GM20000 (cell line): ENCODE measurements around the gene TRIP12.
"Not testable (repeated sequence)": the region's sequence is repeated elsewhere in the genome, so short reads cannot be mapped to it uniquely, and the experiment has no call there.

Experiments used
- DNase-seq: peaks from one replicate; pipeline ENCODE4 v3.0.0; 2012; ENCODE audit warnings: low spot score
- TF ChIP-seq, protein P1 (sequence below): IDR thresholded peaks from 2 replicates; pipeline ENCODE4 v1.5.1; 2012; ENCODE audit warnings: mild to moderate bottlenecking, control low read depth; ENCODE audit errors: extremely low read depth, missing control alignments

Gene TRIP12

DNA sequence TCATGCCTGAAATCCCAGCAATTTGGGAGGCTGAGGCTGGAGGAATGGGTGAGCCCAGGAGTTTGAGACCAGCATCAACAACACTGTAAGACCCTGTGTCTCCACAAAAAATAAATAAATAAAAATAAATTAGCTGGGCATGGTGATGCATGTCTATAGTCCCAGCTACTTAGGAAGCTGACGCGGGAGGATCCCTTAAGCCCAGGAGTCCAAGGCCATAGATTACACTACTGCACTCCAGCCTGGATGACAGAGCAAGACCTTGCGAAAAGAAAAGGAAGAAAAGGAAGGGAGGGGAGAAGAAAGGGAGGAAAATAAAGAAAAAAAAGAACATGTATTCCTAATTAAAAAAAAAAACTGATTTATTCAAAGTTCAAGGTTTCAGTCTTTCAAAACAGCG lies 78.2 kb downstream of the TRIP12 start:
- TF ChIP-seq, protein P1, sequence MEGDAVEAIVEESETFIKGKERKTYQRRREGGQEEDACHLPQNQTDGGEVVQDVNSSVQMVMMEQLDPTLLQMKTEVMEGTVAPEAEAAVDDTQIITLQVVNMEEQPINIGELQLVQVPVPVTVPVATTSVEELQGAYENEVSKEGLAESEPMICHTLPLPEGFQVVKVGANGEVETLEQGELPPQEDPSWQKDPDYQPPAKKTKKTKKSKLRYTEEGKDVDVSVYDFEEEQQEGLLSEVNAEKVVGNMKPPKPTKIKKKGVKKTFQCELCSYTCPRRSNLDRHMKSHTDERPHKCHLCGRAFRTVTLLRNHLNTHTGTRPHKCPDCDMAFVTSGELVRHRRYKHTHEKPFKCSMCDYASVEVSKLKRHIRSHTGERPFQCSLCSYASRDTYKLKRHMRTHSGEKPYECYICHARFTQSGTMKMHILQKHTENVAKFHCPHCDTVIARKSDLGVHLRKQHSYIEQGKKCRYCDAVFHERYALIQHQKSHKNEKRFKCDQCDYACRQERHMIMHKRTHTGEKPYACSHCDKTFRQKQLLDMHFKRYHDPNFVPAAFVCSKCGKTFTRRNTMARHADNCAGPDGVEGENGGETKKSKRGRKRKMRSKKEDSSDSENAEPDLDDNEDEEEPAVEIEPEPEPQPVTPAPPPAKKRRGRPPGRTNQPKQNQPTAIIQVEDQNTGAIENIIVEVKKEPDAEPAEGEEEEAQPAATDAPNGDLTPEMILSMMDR, result no peak

DNA sequence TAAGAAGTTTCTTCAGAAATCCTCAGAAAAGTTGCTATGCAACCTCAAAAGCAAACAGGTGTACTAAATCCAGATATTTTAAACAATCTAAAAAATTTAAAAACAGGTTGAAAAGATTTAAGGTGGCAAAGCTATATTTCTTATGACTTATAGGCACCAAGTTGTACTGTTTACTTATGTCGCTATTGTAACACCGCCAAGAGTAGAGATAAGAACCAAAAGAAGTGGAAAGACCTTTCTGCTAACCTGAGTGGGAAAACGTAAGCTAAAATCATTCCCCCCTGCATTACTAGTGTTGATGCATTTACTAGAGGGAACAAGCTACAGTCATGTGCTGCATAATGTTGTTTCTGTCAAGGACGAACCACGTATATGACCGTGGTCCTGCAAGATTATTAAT lies 83.1 kb downstream of the TRIP12 start:
- DNase-seq, result no peak
- TF ChIP-seq, protein P1, result no peak

More for the DNA sequence above, 78.2 kb downstream of the TRIP12 start:
- DNase-seq, result no peak

DNA sequence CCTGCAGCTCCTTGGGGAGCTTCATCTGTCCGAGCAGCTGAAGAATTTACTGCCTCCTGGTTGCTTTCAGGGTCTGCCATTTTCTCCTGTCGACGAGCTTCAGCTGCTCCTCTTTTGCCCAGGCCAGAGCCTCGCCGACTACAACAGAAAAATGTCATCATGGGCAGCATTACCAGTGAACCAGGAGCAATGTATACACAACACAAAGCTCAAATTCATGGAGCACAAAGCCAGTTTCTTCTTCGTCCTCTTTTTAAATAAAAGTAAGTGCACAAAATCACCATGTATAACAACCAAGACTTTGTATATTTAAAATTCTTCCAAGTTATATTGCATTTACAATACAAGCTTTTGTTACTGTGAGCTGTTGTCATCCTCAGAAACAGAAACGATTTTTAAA lies 85.0 kb downstream of the TRIP12 start:
- no peak for DNase-seq
- TF ChIP-seq, protein P1, result no peak

DNA sequence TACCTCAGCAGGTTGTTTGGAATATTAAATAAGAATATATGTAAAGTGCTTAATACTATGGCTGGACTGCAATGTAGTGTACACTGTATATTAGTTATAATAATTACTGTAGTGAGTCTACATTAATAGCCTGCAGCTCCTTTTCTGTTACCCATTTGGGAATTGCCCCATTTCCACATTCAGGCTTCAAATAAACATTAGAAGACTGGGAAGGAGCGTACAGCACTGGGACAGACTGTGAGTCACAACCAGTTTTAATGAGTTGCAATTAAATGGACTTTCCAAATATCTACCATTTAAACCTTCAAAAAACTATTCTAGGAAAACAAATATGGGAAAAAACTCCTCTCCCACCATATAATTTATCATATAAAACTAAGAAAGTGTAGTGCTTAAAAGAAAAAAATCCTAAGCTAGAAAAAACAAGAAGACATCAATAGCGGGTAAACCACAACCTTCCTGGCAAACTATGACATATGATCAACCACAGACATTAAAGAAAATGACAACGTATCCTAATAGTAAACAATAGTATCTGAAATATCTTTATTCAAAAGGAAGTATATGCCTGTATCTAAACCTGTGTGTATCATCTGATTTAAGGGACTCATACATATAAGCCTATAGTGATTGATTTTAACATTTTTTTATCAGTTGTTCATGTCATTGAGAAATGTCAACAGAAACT lies 86.1 kb downstream of the TRIP12 start:
- DNase-seq, result no peak
- TF ChIP-seq, protein P1, result no peak

DNA sequence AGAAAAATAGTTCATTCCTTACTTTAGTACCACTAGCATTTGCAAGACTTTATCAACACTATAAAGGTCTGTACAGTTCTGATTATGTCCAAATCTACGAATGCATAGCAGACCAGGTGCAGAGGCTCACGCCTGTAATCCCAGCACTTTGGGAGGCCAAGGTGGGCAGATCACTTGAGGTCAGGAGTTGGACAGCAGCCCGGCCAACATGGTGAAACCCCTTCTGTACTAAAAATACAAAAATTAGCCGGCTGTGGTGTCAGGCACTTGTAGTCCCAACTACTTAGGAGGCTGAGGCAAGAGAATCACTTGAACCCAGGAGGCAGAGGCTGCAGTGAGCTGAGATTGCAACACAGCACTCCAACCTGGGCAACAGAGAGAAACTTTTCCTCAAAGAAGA lies 87.4 kb downstream of the TRIP12 start:
- DNase-seq, result not testable (repeated sequence)

DNA sequence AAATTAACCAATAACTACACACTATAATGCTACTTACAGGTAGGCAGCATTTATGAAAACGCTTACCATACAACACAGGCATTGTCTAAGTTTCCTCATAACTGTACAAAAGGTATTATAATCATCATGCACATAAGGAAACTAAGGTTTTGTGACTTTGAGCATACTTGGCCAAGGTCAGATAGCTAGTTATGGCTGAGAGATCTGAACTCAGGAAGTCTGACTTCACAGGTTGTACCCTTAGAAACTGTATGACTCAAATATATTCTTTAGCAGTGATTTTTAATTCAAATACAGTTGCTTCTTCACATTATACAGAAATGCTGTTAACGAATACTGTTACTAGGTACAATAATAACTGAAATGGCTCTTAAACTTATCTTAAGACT lies 89.3 kb downstream of the TRIP12 start:
- DNase-seq, result no peak
- TF ChIP-seq, protein P1, result no peak

DNA sequence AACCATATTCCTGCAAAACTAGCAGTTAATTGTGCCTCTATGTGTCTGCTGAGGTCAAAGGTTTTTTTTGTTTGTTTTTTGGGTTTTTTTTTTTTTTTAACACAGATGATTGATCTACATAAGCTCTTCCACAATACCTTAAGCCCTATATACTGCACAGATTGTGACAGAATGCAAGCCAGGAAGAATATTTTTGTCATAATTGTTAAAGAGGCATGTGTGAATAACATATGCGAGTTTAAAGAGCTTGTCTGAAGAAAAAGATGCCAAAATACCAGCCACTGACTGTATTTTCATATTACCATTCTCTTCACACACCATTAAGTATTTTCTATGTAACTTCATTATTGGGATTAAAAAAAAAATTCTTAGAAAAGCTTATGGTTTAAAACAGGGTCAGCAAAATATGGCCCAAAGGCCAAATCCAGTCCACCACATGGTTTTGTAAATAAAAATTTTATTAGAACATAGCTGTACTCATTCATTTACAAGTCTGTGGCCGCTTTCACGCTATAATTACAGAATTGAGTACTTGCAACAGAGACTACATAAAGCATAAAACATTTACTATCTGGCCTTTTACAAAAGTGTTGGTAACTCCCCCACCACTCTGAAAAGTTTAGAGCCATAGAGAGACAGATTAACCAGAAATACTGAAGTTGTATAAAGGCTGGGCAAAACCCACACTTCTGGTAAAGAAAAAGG lies 89.9 kb downstream of the TRIP12 start:
- TF ChIP-seq, protein P1, result no peak
- DNase-seq, result no peak

DNA sequence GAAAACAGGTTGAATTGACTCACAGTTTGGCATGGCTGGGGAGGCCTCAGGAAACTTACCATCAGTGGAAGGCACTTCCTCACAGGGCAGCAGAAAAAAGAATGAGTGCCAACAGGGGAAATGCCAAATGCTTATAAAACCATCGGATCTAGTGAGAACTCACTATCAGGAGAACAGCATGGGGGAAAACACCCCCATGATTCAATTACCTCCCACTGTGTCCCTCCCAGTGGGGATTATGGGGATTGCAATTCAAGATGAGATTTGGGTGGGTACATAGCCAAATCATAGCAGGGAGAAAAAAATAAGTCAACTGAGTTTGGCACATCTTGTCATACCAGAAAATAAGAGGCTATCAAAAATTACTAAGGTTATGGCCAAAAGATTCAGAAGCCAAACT lies 96.3 kb downstream of the TRIP12 start:
- TF ChIP-seq, protein P1, result no peak
- DNase-seq, result no peak
